Mesendoderm (in vitro differentiated cells): ENCODE measurements around the gene ATN1.

Experiments
- DNase-seq: peaks from one replicate; pipeline ENCODE4 v3.0.0; 2013
- H2AK5ac ChIP-seq: 2 replicates; pipeline ENCODE4 v1.6.1; 2013; ENCODE audit warnings: low read length, inconsistent platforms
- H2BK120ac ChIP-seq: 2 replicates; pipeline ENCODE4 v1.6.1; 2013; ENCODE audit warnings: low read depth, mild to moderate bottlenecking, low read length, moderate library complexity, mixed read lengths
- H2BK15ac ChIP-seq: replicated peaks from 2 replicates; pipeline ENCODE4 v1.6.1; 2013; ENCODE audit warnings: low read depth, mild to moderate bottlenecking, moderate library complexity
- H2BK5ac ChIP-seq: 2 replicates; pipeline ENCODE4 v1.6.1; 2013; ENCODE audit warnings: low read length, inconsistent platforms
- H3K18ac ChIP-seq: 2 replicates; pipeline ENCODE4 v1.6.1; 2013; ENCODE audit warnings: mild to moderate bottlenecking, low read length, mixed read lengths
- H3K23ac ChIP-seq: one replicate; pipeline ENCODE4 v1.6.1; 2013; ENCODE audit warnings: low read length
- H3K27ac ChIP-seq: 2 replicates; pipeline ENCODE4 v1.5.1; 2013; ENCODE audit warnings: low read depth, mild to moderate bottlenecking, inconsistent platforms, low read length, moderate library complexity
- H3K27me3 ChIP-seq: 2 replicates; pipeline ENCODE4 v1.6.1; 2013; ENCODE audit warnings: low read length, control low read depth, mild to moderate bottlenecking, inconsistent platforms; ENCODE audit not compliant: insufficient read depth, poor library complexity
- H3K36me3 ChIP-seq: 2 replicates; pipeline ENCODE4 v1.6.1; 2013; ENCODE audit warnings: low read length, inconsistent platforms; ENCODE audit not compliant: control insufficient read depth, insufficient read depth
- H3K4ac ChIP-seq: one replicate; pipeline ENCODE4 v1.6.1; 2013; ENCODE audit warnings: low read depth, mild to moderate bottlenecking, low read length, moderate library complexity
- H3K4me1 ChIP-seq: 2 replicates; pipeline ENCODE4 v1.6.1; 2013; ENCODE audit warnings: low read depth, low read length, inconsistent platforms; ENCODE audit not compliant: control insufficient read depth
- H3K4me2 ChIP-seq: 2 replicates; pipeline ENCODE4 v1.6.1; 2013; ENCODE audit warnings: low read length
- H3K4me3 ChIP-seq: 2 replicates; pipeline ENCODE4 v1.5.1; 2013; ENCODE audit warnings: mild to moderate bottlenecking, low read length
- H3K56ac ChIP-seq: one replicate; pipeline ENCODE4 v1.6.1; 2013; ENCODE audit warnings: low read length
- H3K79me1 ChIP-seq: 2 replicates; pipeline ENCODE4 v1.6.1; 2013; ENCODE audit warnings: low read length, inconsistent platforms
- H3K79me2 ChIP-seq: 2 replicates; pipeline ENCODE4 v1.6.1; 2013; ENCODE audit warnings: mild to moderate bottlenecking, low read length; ENCODE audit not compliant: control insufficient read depth, insufficient read depth
- H3K9ac ChIP-seq: 2 replicates; pipeline ENCODE4 v1.6.1; 2013; ENCODE audit warnings: low read length, inconsistent platforms
- H4K5ac ChIP-seq: one replicate; pipeline ENCODE4 v1.6.1; 2013; ENCODE audit warnings: low read length
- H4K8ac ChIP-seq: one replicate; pipeline ENCODE4 v1.6.1; 2013; ENCODE audit warnings: low read depth, mild to moderate bottlenecking, control low read depth, low read length, moderate library complexity
- WGBS: extraction: QIAGEN DNeasy Blood & Tissue Kit; methylation state at CpG from one replicate; pipeline ENCODE4 v1.1.7; 2013; ENCODE audit warnings: low lambda C conversion rate, missing lambda C conversion rate; ENCODE audit not compliant: insufficient coverage; ENCODE audit errors: extremely low coverage; 5-methylcytosine and 5-hydroxymethylcytosine counted together

ATN1 gene

DNA sequence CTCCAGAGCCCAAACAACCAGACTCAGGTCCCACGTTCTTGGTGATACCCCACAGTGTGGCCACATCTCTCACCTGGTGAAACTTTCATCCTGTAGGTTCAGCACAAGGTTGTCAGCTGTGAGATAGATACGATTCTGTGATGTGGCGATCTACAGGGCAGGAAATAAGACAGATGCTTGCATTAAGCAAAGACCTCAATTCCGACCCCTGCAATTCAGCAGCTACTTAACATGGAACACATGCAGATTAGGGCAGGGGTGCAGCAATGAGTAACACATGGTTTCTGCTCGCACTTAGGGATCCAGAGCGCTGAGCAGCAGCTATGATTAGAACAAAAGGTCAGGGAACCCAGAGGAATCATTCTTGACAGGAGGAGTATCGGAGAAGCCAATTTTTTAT, 38.6 kb downstream of the ATN1 start:
- Histone ChIP-seq H3K4me3 (no peak overlapping the region), H3K9ac (peak overlapping the region; percentile 8), H2AK5ac (no peak overlapping the region), H3K79me1 (peaks cover 20% of the 10 kb centered on the region), H4K5ac (no peak overlapping the region), H3K56ac (no peak overlapping the region), H3K79me2 (peaks cover 44% of the 10 kb centered on the region), H3K27ac (no peak overlapping the region), H3K4ac (no peak overlapping the region), H2BK15ac (no peak overlapping the region), H3K36me3 (peaks cover 16% of the 10 kb centered on the region), H3K23ac (no peak overlapping the region), H3K4me1 (peaks cover 10% of the 10 kb centered on the region), H3K18ac (no peak overlapping the region), H4K8ac (no peak overlapping the region), H2BK120ac (no peak overlapping the region), H3K4me2 (no peak overlapping the region), H3K27me3 (no peaks in the 10 kb centered on the region), H2BK5ac (no peak overlapping the region)
- WGBS, result no CpG with 5 or more reads among the region's 7 CpGs
- no peak for DNase-seq

DNA sequence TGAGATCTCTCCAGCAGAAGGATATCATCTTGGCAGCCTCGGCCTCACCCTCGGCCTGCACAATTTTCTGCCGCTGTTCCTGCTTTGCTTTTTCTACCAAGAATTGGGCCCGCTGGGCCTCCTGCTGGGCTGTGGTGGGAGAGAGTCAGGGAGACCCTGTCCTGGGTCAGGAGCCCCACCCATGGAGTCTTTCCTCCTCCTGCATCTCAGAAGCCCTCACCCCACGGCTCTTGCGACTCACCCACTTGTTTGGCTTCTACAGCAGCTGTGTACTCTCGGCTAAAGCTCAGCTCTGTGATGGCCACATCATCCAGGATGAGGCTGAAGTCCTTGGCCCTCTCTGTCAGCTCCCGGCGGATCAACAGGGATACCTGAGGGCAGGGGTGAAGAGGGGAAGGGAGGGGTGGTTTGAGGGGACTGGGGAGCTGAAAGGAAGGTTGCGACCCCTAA, 39.9 kb downstream of the ATN1 start:
- Histone ChIP-seq H3K18ac (no peak overlapping the region), H2BK15ac (no peak overlapping the region), H3K36me3 (peaks cover 16% of the 10 kb centered on the region), H3K27ac (no peak overlapping the region), H2BK5ac (no peak overlapping the region), H2BK120ac (no peak overlapping the region), H3K79me1 (peaks cover 24% of the 10 kb centered on the region), H4K5ac (no peak overlapping the region), H3K27me3 (no peaks in the 10 kb centered on the region), H2AK5ac (no peak overlapping the region), H3K23ac (no peak overlapping the region), H3K4me1 (peaks cover 3% of the 10 kb centered on the region), H3K56ac (no peak overlapping the region), H3K4me2 (no peak overlapping the region), H4K8ac (no peak overlapping the region), H3K79me2 (peaks cover 51% of the 10 kb centered on the region), H3K9ac (peak overlapping the region; percentile 4), H3K4me3 (no peak overlapping the region), H3K4ac (no peak overlapping the region)
- no CpG with 5 or more reads among the region's 10 CpGs for WGBS
- DNase-seq, result no peak

DNA sequence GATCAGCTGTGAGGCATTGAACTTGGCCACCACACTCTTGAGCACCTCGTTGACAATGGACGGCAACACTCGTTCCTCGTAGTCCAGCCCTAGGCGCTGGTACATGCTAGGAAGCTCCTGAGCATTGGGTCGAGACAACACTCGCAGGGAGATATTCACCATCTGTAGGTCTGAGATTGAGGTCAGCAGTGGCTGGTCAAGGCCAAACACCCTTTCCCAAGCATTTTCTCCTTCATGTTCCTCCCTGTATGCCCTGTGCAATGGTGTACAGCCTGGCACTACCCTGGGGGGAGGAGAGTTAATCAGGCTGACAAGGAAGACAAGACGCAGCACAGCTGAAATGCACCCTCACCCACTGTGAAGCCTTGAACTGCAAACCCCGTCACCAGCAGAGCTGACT, 40.7 kb downstream of the ATN1 start:
- Histone ChIP-seq H3K4me2 (no peak overlapping the region), H2BK120ac (no peak overlapping the region), H3K56ac (peak overlapping the region; percentile 4), H3K27ac (no peak overlapping the region), H4K8ac (no peak overlapping the region), H3K4me1 (peaks cover 2% of the 10 kb centered on the region), H3K79me1 (peaks cover 24% of the 10 kb centered on the region), H4K5ac (no peak overlapping the region), H2AK5ac (no peak overlapping the region), H3K18ac (no peak overlapping the region), H3K23ac (no peak overlapping the region), H3K79me2 (peaks cover 46% of the 10 kb centered on the region), H2BK15ac (no peak overlapping the region), H2BK5ac (no peak overlapping the region), H3K36me3 (peaks cover 16% of the 10 kb centered on the region), H3K4me3 (no peak overlapping the region), H3K27me3 (no peaks in the 10 kb centered on the region), H3K9ac (peak overlapping the region; percentile 30), H3K4ac (no peak overlapping the region)
- DNase-seq, result no peak
- WGBS, result no CpG with 5 or more reads among the region's 9 CpGs

DNA sequence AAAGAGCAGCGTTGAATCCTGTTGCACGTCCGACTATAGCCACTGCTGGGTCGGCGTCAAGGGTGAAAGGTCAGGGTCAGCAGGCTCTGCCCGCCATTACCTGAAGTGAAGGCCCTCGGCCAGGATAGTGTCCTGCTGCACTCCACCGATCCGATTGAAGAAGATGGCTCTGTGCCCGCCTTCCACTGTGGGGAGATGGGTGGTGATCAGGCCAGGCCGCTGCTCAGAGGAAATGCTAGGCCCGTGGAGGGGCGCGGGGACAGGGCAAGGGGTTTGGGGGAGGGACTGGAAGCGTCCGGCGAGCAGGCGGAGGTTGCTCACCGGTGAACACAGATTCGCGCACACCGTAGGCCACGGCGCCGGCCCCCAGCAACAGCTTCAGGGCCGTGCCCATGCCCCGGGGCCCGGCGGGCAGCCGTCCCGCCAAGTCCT, 42.4 kb downstream of the ATN1 start:
- WGBS, result no CpG with 5 or more reads among the region's 31 CpGs
- peaks cover 36% of the 10 kb centered on the region for H3K79me2 ChIP-seq
- H2BK5ac ChIP-seq, result no peak overlapping the region
- no peak overlapping the region for H3K23ac ChIP-seq
- peak overlapping the region; percentile 83 for H3K4ac ChIP-seq
- H3K36me3 ChIP-seq, result peaks cover 18% of the 10 kb centered on the region
- H3K4me2 ChIP-seq, result peak overlapping the region; percentile 97
- no peak overlapping the region for H4K8ac ChIP-seq
- H3K27ac ChIP-seq, result peak overlapping the region; percentile 28
- H3K9ac ChIP-seq, result peak overlapping the region; percentile 91
- H3K18ac ChIP-seq, result peak overlapping the region; percentile 24
- peak overlapping the region; percentile 71 for H3K4me3 ChIP-seq
- no peak overlapping the region for H2BK15ac ChIP-seq
- H3K79me1 ChIP-seq, result peaks cover 27% of the 10 kb centered on the region
- H4K5ac ChIP-seq, result no peak overlapping the region
- no peak overlapping the region for H2AK5ac ChIP-seq
- peak overlapping the region; percentile 98 for H3K56ac ChIP-seq
- no peaks in the 10 kb centered on the region for H3K27me3 ChIP-seq
- H2BK120ac ChIP-seq, result no peak overlapping the region
- peaks cover 2% of the 10 kb centered on the region for H3K4me1 ChIP-seq
- DNase-seq, result peak; percentile 37

DNA sequence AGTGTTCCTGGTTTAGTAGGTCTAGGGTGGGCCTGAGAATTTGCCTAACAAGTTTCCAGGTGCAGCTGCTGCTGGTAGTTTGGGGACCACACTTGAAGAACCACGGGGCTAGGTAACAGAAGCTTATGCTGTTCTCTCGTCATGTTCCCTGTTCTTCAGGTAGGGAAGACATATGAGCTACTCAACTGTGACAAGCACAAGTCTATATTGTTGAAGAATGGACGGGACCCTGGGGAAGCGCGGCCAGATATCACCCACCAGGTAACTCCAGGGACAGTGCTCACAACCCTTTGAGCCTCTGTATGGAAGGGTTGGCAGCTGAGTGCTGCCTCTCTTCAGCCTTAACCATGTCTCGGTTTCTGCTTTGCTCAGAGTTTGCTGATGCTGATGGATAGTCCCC, 46.4 kb downstream of the ATN1 start:
- no peak overlapping the region for H3K4me2 ChIP-seq
- H2BK120ac ChIP-seq, result no peak overlapping the region
- no peak overlapping the region for H3K27ac ChIP-seq
- no peak for DNase-seq
- H4K5ac ChIP-seq, result no peak overlapping the region
- no peak overlapping the region for H3K56ac ChIP-seq
- peaks cover 2% of the 10 kb centered on the region for H3K4me1 ChIP-seq
- no peak overlapping the region for H3K4ac ChIP-seq
- H3K79me1 ChIP-seq, result peaks cover 12% of the 10 kb centered on the region
- no peaks in the 10 kb centered on the region for H3K27me3 ChIP-seq
- no peak overlapping the region for H2AK5ac ChIP-seq
- H3K36me3 ChIP-seq, result peaks cover 11% of the 10 kb centered on the region
- no peak overlapping the region for H2BK5ac ChIP-seq
- H3K4me3 ChIP-seq, result no peak overlapping the region
- no peak overlapping the region for H3K23ac ChIP-seq
- H3K79me2 ChIP-seq, result peaks cover 22% of the 10 kb centered on the region
- no peak overlapping the region for H4K8ac ChIP-seq
- no CpG with 5 or more reads among the region's 6 CpGs for WGBS
- no peak overlapping the region for H3K9ac ChIP-seq
- H2BK15ac ChIP-seq, result no peak overlapping the region
- no peak overlapping the region for H3K18ac ChIP-seq

DNA sequence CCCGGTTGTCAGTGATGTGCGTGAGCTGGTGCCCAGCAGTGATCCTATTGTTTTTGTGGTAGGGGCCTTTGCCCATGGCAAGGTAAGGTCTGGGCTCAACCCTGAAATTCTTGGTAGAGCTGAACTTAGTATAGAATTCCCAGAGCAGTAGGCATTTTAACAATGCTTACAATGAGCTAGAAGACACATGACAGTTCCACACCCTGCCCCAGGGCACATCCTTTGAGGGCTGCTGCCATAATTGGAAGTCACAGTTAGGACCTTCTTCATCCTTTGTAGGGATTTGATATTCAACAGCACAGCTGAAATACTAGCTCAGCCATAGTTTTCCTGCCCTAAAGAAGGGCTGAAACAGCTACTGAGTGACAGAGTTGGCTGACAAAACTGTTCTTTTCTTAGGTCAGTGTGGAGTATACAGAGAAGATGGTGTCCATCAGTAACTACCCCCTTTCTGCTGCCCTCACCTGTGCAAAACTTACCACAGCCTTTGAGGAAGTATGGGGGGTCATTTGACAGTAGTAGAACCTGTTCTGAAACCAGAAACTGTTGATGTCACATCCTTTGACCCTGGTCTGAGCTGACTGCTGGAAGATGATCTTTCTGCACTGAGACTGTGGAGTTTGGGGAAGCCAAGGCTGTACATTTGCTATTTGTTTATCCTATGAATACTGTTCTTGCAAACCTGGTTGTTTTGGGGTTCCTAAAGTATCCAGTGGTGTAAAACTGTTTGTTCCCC, 47.7 kb downstream of the ATN1 start:
- no peak overlapping the region for H3K23ac ChIP-seq

More for the DNA sequence above, 47.7 kb downstream of the ATN1 start:
- H3K4me2 ChIP-seq, result no peak overlapping the region
- H3K79me1 ChIP-seq, result peaks cover 10% of the 10 kb centered on the region
- no peak overlapping the region for H3K56ac ChIP-seq
- H3K18ac ChIP-seq, result no peak overlapping the region
- H3K4ac ChIP-seq, result no peak overlapping the region
- no peak overlapping the region for H2BK120ac ChIP-seq
- H4K8ac ChIP-seq, result no peak overlapping the region
- H2BK5ac ChIP-seq, result no peak overlapping the region
- H3K9ac ChIP-seq, result no peak overlapping the region
- H3K27ac ChIP-seq, result no peak overlapping the region
- no peak overlapping the region for H4K5ac ChIP-seq
- H3K27me3 ChIP-seq, result no peaks in the 10 kb centered on the region
- no peak for DNase-seq
- peaks cover 14% of the 10 kb centered on the region for H3K79me2 ChIP-seq
- WGBS, result no CpG with 5 or more reads among the region's 2 CpGs
- H2BK15ac ChIP-seq, result no peak overlapping the region
- no peak overlapping the region for H3K4me3 ChIP-seq
- H2AK5ac ChIP-seq, result no peak overlapping the region
- peaks cover 11% of the 10 kb centered on the region for H3K36me3 ChIP-seq
- H3K4me1 ChIP-seq, result no peaks in the 10 kb centered on the region
